Measurements from ENCODE around the gene PPP1R14C.

GRCh38 chr6:150142097-150142669 is 661 bp upstream of the PPP1R14C start:
- TF ChIP-seq, protein P1, sequence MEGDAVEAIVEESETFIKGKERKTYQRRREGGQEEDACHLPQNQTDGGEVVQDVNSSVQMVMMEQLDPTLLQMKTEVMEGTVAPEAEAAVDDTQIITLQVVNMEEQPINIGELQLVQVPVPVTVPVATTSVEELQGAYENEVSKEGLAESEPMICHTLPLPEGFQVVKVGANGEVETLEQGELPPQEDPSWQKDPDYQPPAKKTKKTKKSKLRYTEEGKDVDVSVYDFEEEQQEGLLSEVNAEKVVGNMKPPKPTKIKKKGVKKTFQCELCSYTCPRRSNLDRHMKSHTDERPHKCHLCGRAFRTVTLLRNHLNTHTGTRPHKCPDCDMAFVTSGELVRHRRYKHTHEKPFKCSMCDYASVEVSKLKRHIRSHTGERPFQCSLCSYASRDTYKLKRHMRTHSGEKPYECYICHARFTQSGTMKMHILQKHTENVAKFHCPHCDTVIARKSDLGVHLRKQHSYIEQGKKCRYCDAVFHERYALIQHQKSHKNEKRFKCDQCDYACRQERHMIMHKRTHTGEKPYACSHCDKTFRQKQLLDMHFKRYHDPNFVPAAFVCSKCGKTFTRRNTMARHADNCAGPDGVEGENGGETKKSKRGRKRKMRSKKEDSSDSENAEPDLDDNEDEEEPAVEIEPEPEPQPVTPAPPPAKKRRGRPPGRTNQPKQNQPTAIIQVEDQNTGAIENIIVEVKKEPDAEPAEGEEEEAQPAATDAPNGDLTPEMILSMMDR (IDR thresholded peaks at IDR 0.05 in 8 of 11, conservative IDR thresholded peaks at IDR 0.05 in 3 of 11), result no peak
- no peak for TF ChIP-seq POLR2AphosphoS5 (IDR thresholded peaks at IDR 0.05)
